Mesenchymal stem cell (in vitro differentiated cells and primary cell): ENCODE results near the gene DEPP1. TPM values are rescaled to one million over a fixed set of nuclear protein-coding genes. Genes with fewer than 3 reads are reported as not detected.
"Not testable (repeated sequence)": the region's sequence is repeated elsewhere in the genome, so short reads cannot be mapped to it uniquely, and the experiment has no call there.

Experiments used
- DNase-seq: peaks from one replicate; pipeline ENCODE4 v3.0.0-alpha.2; 2013
- H2AFZ ChIP-seq: one replicate; pipeline ENCODE4 v1.6.1; 2013; ENCODE audit warnings: low read depth, mild to moderate bottlenecking, control low read depth, inconsistent platforms, low read length, moderate library complexity
- H2AK5ac ChIP-seq: 2 replicates; pipeline ENCODE4 v1.6.1; 2013; ENCODE audit warnings: low read length, moderate library complexity, mild to moderate bottlenecking, inconsistent platforms; ENCODE audit not compliant: severe bottlenecking
- H2BK120ac ChIP-seq: one replicate; pipeline ENCODE4 v1.6.1; 2013; ENCODE audit warnings: low read depth, mild to moderate bottlenecking, inconsistent platforms, low read length, moderate library complexity
- H2BK12ac ChIP-seq, 2 experiments: one replicate each; pipeline ENCODE4 v1.6.1; 2013; ENCODE audit warnings: inconsistent platforms in 2 of 2, low read length in 2 of 2, mild to moderate bottlenecking in 2 of 2, moderate library complexity in 2 of 2, control low read depth in 1 of 2
- H2BK15ac ChIP-seq: one replicate; pipeline ENCODE4 v1.6.1; 2013; ENCODE audit warnings: mild to moderate bottlenecking, low read depth, inconsistent platforms; ENCODE audit not compliant: poor library complexity, severe bottlenecking
- H2BK5ac ChIP-seq: 2 replicates; pipeline ENCODE4 v1.6.1; 2013; ENCODE audit warnings: low read depth, mild to moderate bottlenecking, low read length, control low read depth, inconsistent platforms; ENCODE audit not compliant: poor library complexity, severe bottlenecking
- H3K14ac ChIP-seq, 2 experiments: one replicate each; pipeline ENCODE4 v1.6.1; 2013; ENCODE audit warnings: inconsistent platforms in 2 of 2, low read length in 2 of 2, control low read depth in 1 of 2, mild to moderate bottlenecking in 1 of 2, moderate library complexity in 1 of 2
- H3K18ac ChIP-seq, 2 experiments: one replicate each; pipeline ENCODE4 v1.6.1; 2013; ENCODE audit warnings: inconsistent platforms in 2 of 2, low read length in 2 of 2, control low read depth in 1 of 2, low read depth in 1 of 2, mild to moderate bottlenecking in 1 of 2
- H3K23ac ChIP-seq, 2 experiments: one replicate each; pipeline ENCODE4 v1.6.1; 2013; ENCODE audit warnings: inconsistent platforms in 2 of 2, low read length in 2 of 2, mild to moderate bottlenecking in 2 of 2, moderate library complexity in 2 of 2, control low read depth in 1 of 2
- H3K27ac ChIP-seq: 2 replicates; pipeline ENCODE4 v1.5.1; 2013; ENCODE audit warnings: mild to moderate bottlenecking, moderate library complexity, low read length, control low read depth, inconsistent platforms; ENCODE audit not compliant: poor library complexity, severe bottlenecking
- H3K27me3 ChIP-seq, 2 experiments: 2 replicates each; pipeline versions ENCODE4 v1.6.1 to v1.7.0; 2013; ENCODE audit warnings: low read length in 2 of 2, mild to moderate bottlenecking in 2 of 2, moderate library complexity in 2 of 2, control low read depth in 1 of 2, inconsistent platforms in 1 of 2; ENCODE audit not compliant: control insufficient read depth in 1 of 2, insufficient read depth in 1 of 2
- H3K36me3 ChIP-seq, 2 experiments: 2 replicates each; pipeline versions ENCODE4 v1.6.1 to v1.7.0; 2013; ENCODE audit warnings: low read length in 2 of 2, control low read depth in 1 of 2, inconsistent platforms in 1 of 2, low read depth in 1 of 2, mild to moderate bottlenecking in 1 of 2; ENCODE audit not compliant: insufficient read depth in 2 of 2, control insufficient read depth in 1 of 2
- H3K4ac ChIP-seq, 2 experiments: one replicate each; pipeline ENCODE4 v1.6.1; 2013; ENCODE audit warnings: inconsistent platforms in 2 of 2, low read length in 2 of 2, mild to moderate bottlenecking in 2 of 2, moderate library complexity in 2 of 2, control low read depth in 1 of 2, low read depth in 1 of 2
- H3K4me1 ChIP-seq: 2 replicates; pipeline ENCODE4 v1.6.1; 2013; ENCODE audit warnings: low read depth, low read length, control low read depth; ENCODE audit not compliant: control insufficient read depth, insufficient read depth
- H3K4me2 ChIP-seq: 2 replicates; pipeline ENCODE4 v1.6.1; 2013; ENCODE audit warnings: low read length, mild to moderate bottlenecking, inconsistent platforms; ENCODE audit not compliant: poor library complexity, severe bottlenecking
- H3K4me3 ChIP-seq, 2 experiments: 2 replicates each; pipeline versions ENCODE4 v1.5.1 to v1.7.0; 2013; ENCODE audit warnings: low read length in 2 of 2, mild to moderate bottlenecking in 2 of 2, control low read depth in 1 of 2, low read depth in 1 of 2; ENCODE audit not compliant: insufficient read depth in 1 of 2
- H3K79me1 ChIP-seq: replicated peaks from 2 replicates; pipeline ENCODE4 v1.6.1; 2013; ENCODE audit warnings: mild to moderate bottlenecking, control low read depth, low read length, inconsistent platforms; ENCODE audit not compliant: poor library complexity, severe bottlenecking
- H3K9ac ChIP-seq: 2 replicates; pipeline ENCODE4 v1.7.0; 2013; ENCODE audit warnings: mild to moderate bottlenecking, low read length, moderate library complexity
- H3K9me3 ChIP-seq: 2 replicates; pipeline ENCODE4 v1.7.0; 2013; ENCODE audit warnings: mild to moderate bottlenecking, low read length; ENCODE audit not compliant: control insufficient read depth
- H4K8ac ChIP-seq: one replicate; pipeline ENCODE4 v1.6.1; 2013; ENCODE audit warnings: inconsistent platforms, mild to moderate bottlenecking, low read length, moderate library complexity
- H4K91ac ChIP-seq: one replicate; pipeline ENCODE4 v1.6.1; 2013; ENCODE audit warnings: mild to moderate bottlenecking, low read length, inconsistent platforms
- WGBS: methylation state at CpG from one replicate; pipeline ENCODE4 v1.1.7; 2013; ENCODE audit warnings: mixed read lengths; 5-methylcytosine and 5-hydroxymethylcytosine counted together
- polyA plus RNA-seq, 2 experiments: library from polyadenylated mRNA; stranded (reverse); fragments of 200-250 nt; gene quantifications; one replicate each; pipeline ENCODE4 v1.2.3, GENCODE V29; 2013

DEPP1 gene
- 10.5 TPM for polyA plus RNA-seq (2013, experiment 1 of 2)
- polyA plus RNA-seq (2013, experiment 2 of 2) = 10.5 TPM

- Histone ChIP-seq H4K8ac (peak within 1 kb of the TSS; percentile 59), H3K27ac (peak within 1 kb of the TSS; percentile 57), H4K91ac (peak within 1 kb of the TSS; percentile 74), H3K23ac (peak within 1 kb of the TSS in 1 of 2 experiments; percentile 80), H2AFZ (no peak within 1 kb of the TSS), H3K9ac (peak within 1 kb of the TSS; percentile 91), H2BK12ac (peak within 1 kb of the TSS; percentile 87 to 99), H3K18ac (peak within 1 kb of the TSS; percentile 66 to 95), H3K4me2 (peak within 1 kb of the TSS; percentile 68), H3K14ac (peak within 1 kb of the TSS in 1 of 2 experiments; percentile 94), H3K4ac (peak within 1 kb of the TSS; percentile 60 to 83), H3K27me3 (no peaks in the 10 kb centered on the region), H3K4me1 (peaks cover 72% of the 10 kb centered on the region), H3K36me3 (peaks cover 19 to 32% of the 10 kb centered on the region in 2 experiments), H3K4me3 (peak within 1 kb of the TSS in 1 of 2 experiments; percentile 88), H2BK15ac (peak within 1 kb of the TSS; percentile 92), H2BK120ac (peak within 1 kb of the TSS; percentile 81), H3K9me3 (no peaks in the 10 kb centered on the region), H2AK5ac (peak within 1 kb of the TSS; percentile 69), H3K79me1 (peaks cover 12% of the 10 kb centered on the region), H2BK5ac (peak within 1 kb of the TSS; percentile 36)
- DNase-seq = peak; percentile 96
- WGBS = 30% methylated on average over 11 of the region's 12 CpGs
These were observed at the start of gene DEPP1 for GRCh38 chr10:44978570-44979280. TSS of gene DEPP1 (minus strand) at chr10:44978809. CDS start at chr10:44978030, 779 bp downstream.

- no peak overlapping the region for H3K14ac ChIP-seq
- 90% methylated on average over 1 of the region's 2 CpGs for WGBS
- DNase-seq = no peak
These were observed 44.8 kb upstream of the DEPP1 start for GRCh38 chr10:45023426-45023825.

DNA sequence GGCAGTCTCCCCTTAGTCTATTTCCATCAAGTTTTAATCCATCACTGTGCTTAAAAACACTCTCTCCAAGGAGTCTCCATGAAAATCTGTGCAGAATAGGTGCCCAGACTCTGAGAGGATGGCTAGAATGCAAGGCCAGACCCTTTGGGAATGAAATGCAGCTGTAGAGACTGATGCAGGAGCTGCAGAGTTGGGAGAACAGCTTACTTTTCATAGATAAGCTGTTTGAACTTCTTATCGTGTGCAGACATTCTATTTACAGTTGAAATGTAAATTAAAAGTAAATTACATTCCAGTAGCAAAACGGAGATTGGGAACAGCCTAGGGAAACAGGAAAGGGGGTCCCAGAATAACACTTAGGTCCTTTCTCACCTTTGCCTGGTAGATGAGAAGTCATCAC lies 37.0 kb upstream of the DEPP1 start:
- H3K18ac ChIP-seq = no peak overlapping the region
- H3K23ac ChIP-seq = no peak overlapping the region
- no peak overlapping the region for H2BK12ac ChIP-seq
- no peak for DNase-seq
- H2BK15ac ChIP-seq = no peak overlapping the region
- no peak overlapping the region for H2BK120ac ChIP-seq
- no peak overlapping the region for H3K14ac ChIP-seq
- peaks cover 0 to 6% of the 10 kb centered on the region in 2 experiments for H3K27me3 ChIP-seq
- H3K9me3 ChIP-seq = no peaks in the 10 kb centered on the region
- no peak overlapping the region for H3K4me3 ChIP-seq
- no peak overlapping the region for H2AFZ ChIP-seq
- H4K91ac ChIP-seq = no peak overlapping the region
- no peaks in the 10 kb centered on the region for H3K79me1 ChIP-seq
- H3K4ac ChIP-seq = no peak overlapping the region
- no peak overlapping the region for H2BK5ac ChIP-seq
- no peak overlapping the region for H3K4me2 ChIP-seq
- no peak overlapping the region for H2AK5ac ChIP-seq
- H3K4me1 ChIP-seq = no peaks in the 10 kb centered on the region
- no peak overlapping the region for H3K9ac ChIP-seq
- WGBS = 50% methylated on average over 1 of the region's 2 CpGs
- H3K27ac ChIP-seq = no peak overlapping the region
- H4K8ac ChIP-seq = no peak overlapping the region
- H3K36me3 ChIP-seq = no peaks in the 10 kb centered on the region

More at GRCh38 chr10:45023426-45023825, 44.8 kb upstream of the DEPP1 start:
- no peak overlapping the region for H2AFZ ChIP-seq
- H3K79me1 ChIP-seq = no peaks in the 10 kb centered on the region
- no peak overlapping the region for H3K27ac ChIP-seq
- H2AK5ac ChIP-seq = no peak overlapping the region
- no peak overlapping the region for H3K4ac ChIP-seq
- H3K4me1 ChIP-seq = no peaks in the 10 kb centered on the region
- H2BK15ac ChIP-seq = no peak overlapping the region
- H3K4me3 ChIP-seq = no peak overlapping the region
- H3K9ac ChIP-seq = no peak overlapping the region
- H3K23ac ChIP-seq = no peak overlapping the region
- no peak overlapping the region for H2BK5ac ChIP-seq
- no peaks in the 10 kb centered on the region for H3K36me3 ChIP-seq
- H2BK120ac ChIP-seq = no peak overlapping the region
- peaks cover 3% of the 10 kb centered on the region for H3K9me3 ChIP-seq
- H2BK12ac ChIP-seq = no peak overlapping the region
- no peak overlapping the region for H4K8ac ChIP-seq
- no peak overlapping the region for H4K91ac ChIP-seq
- no peak overlapping the region for H3K18ac ChIP-seq
- no peaks in the 10 kb centered on the region for H3K27me3 ChIP-seq
- H3K4me2 ChIP-seq = no peak overlapping the region

GRCh38 chr10:45014557-45014956 lies 35.9 kb upstream of the DEPP1 start:
- H3K18ac ChIP-seq, H2BK5ac ChIP-seq, DNase-seq, H4K91ac ChIP-seq, H3K9ac ChIP-seq, H2BK15ac ChIP-seq, H4K8ac ChIP-seq, H2AK5ac ChIP-seq, H2AFZ ChIP-seq, H3K9me3 ChIP-seq, H2BK12ac ChIP-seq, H3K4me2 ChIP-seq, H2BK120ac ChIP-seq, H3K27ac ChIP-seq, H3K23ac ChIP-seq, H3K4me3 ChIP-seq, H3K36me3 ChIP-seq, H3K4ac ChIP-seq, H3K4me1 ChIP-seq, H3K27me3 ChIP-seq, H3K14ac ChIP-seq, H3K79me1 ChIP-seq: not testable (repeated sequence)
- 91% methylated on average over 10 of the region's 10 CpGs for WGBS
